Measurements from ENCODE around the gene THSD7B.

DNA sequence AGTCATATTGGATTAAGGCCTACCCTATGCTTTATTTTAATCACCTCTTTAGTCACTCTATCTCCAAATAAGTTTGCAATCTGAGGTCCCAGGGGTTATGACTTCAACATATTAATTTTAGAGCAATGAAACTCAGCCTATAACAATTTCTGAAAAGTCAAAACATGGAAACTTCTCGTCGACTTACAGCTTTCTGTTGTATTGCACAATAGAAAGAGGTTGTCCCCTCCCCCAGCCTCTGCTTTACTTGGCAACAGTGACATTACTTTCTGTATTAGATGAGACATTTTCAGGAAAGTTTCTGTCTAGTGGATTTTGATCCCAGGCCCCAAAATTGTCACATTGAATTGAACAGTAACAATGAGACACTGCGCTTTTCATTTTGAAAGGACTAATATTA, 326.4 kb downstream of the THSD7B start:
- TF ChIP-seq, protein P1, sequence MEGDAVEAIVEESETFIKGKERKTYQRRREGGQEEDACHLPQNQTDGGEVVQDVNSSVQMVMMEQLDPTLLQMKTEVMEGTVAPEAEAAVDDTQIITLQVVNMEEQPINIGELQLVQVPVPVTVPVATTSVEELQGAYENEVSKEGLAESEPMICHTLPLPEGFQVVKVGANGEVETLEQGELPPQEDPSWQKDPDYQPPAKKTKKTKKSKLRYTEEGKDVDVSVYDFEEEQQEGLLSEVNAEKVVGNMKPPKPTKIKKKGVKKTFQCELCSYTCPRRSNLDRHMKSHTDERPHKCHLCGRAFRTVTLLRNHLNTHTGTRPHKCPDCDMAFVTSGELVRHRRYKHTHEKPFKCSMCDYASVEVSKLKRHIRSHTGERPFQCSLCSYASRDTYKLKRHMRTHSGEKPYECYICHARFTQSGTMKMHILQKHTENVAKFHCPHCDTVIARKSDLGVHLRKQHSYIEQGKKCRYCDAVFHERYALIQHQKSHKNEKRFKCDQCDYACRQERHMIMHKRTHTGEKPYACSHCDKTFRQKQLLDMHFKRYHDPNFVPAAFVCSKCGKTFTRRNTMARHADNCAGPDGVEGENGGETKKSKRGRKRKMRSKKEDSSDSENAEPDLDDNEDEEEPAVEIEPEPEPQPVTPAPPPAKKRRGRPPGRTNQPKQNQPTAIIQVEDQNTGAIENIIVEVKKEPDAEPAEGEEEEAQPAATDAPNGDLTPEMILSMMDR (IDR thresholded peaks at IDR 0.05), result no peak
- no peak for TF ChIP-seq POLR2AphosphoS5 (IDR thresholded peaks at IDR 0.05)
- no peak for TF ChIP-seq EP300 (IDR thresholded peaks at IDR 0.05; ENCODE audit: low read depth)
